Osteoblast (primary cell): ENCODE results near the gene CSPG4. TPM values are rescaled to one million over a fixed set of nuclear protein-coding genes. Genes with fewer than 3 reads are reported as not detected.
A peak's percentile ranks its signal among the peaks of the same experiment; 100 is the strongest.
"Not testable (repeated sequence)": the region's sequence is repeated elsewhere in the genome, so short reads cannot be mapped to it uniquely, and the experiment has no call there.

Experiments
- DNase-seq: peaks from one replicate; pipeline ENCODE4 v3.0.0; 2011; ENCODE audit warnings: low spot score, mixed read lengths; ENCODE audit not compliant: insufficient read length; ENCODE audit errors: missing footprints
- H2AFZ ChIP-seq: 2 replicates; pipeline ENCODE4 v1.6.0; 2011; ENCODE audit warnings: mild to moderate bottlenecking, low read length
- H3K27ac ChIP-seq: 2 replicates; pipeline ENCODE4 v1.5.1; 2011; ENCODE audit warnings: mild to moderate bottlenecking, low read depth, low read length, moderate library complexity
- H3K27me3 ChIP-seq: 2 replicates; pipeline ENCODE4 v1.6.0; 2012; ENCODE audit warnings: mild to moderate bottlenecking, control low read depth, inconsistent platforms, low read length, moderate library complexity; ENCODE audit not compliant: insufficient read depth
- H3K36me3 ChIP-seq: 2 replicates; pipeline ENCODE4 v1.5.1; 2011; ENCODE audit warnings: mild to moderate bottlenecking, low read length, control low read depth, moderate library complexity; ENCODE audit not compliant: insufficient read depth
- H3K4me1 ChIP-seq: 2 replicates; pipeline ENCODE4 v1.5.1; 2011; ENCODE audit warnings: mild to moderate bottlenecking, low read length, control low read depth, moderate library complexity; ENCODE audit not compliant: insufficient read depth
- H3K4me2 ChIP-seq: 2 replicates; pipeline ENCODE4 v1.6.0; 2011; ENCODE audit warnings: mild to moderate bottlenecking, low read length; ENCODE audit not compliant: insufficient read depth
- H3K4me3 ChIP-seq: fragments of 200-600 bp; sonication (generic); 3 replicates; pipeline ENCODE4 v1.5.1; 2012; ENCODE audit warnings: mild to moderate bottlenecking, low read length, inconsistent platforms; ENCODE audit not compliant: insufficient read depth
- H3K79me2 ChIP-seq: 2 replicates; pipeline ENCODE4 v1.6.0; 2012; ENCODE audit warnings: mild to moderate bottlenecking, low read length, control low read depth, inconsistent platforms; ENCODE audit not compliant: insufficient read depth
- H3K9me3 ChIP-seq: 2 replicates; pipeline ENCODE4 v1.5.1; 2011; ENCODE audit warnings: low read depth, low read length, control low read depth
- H4K20me1 ChIP-seq: 2 replicates; pipeline ENCODE4 v1.6.0; 2012; ENCODE audit warnings: mild to moderate bottlenecking, low read length, control low read depth; ENCODE audit not compliant: insufficient read depth
- total RNA-seq: library from RNA; depleted of rRNA; stranded (reverse); fragments of >200 nt; gene quantifications from 2 replicates; pipeline ENCODE4 v1.2.3, GENCODE V29; 2012
- TF ChIP-seq, protein P1 (sequence below): IDR thresholded peaks from 2 replicates; pipeline ENCODE4 v1.5.1; 2011; ENCODE audit warnings: mild to moderate bottlenecking, low read depth, low read length, moderate library complexity; ENCODE audit errors: extremely low read depth

CSPG4 gene
- total RNA-seq, 1 donor, result 20.3 TPM

DNA sequence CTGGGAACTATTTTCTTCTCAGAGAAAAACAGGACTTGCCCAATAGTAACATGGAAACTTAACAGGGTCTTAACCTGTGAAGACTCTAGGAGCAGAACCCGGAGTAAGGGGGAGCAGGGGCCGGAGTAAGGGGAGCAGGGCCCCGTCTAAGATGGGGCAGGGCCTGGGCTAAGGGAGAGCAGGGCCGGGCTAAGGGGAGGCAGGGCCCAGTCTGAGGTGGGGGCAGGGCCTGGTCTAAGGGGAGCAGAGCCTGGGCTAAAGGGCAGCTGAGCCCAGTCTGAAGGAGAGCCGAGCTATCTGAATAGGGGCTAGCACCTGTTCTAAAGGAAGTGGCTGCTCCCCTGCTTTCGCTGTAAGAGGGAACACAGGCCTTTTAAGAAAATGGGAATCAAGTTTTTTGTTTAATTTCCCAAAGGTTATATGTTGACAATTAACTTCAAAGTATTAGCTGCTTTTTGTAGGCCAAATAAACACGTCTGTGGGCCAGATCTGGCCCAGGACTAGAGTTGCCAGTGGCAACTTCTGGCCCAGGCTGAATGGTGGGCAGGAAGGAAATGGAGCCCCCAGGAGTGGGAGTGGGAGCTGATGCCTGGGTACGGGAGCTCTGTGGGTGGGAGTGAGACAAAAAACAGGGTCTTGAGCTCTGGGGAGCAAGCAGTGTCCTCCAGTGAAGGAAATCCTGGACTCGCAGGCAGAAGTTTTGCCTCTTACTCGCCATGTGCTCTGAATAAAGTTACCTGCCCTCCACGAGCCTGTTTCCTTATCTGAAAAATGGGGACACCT lies 32.5 kb downstream of the CSPG4 start:
- H2AFZ ChIP-seq, result no peak overlapping the region

DNA sequence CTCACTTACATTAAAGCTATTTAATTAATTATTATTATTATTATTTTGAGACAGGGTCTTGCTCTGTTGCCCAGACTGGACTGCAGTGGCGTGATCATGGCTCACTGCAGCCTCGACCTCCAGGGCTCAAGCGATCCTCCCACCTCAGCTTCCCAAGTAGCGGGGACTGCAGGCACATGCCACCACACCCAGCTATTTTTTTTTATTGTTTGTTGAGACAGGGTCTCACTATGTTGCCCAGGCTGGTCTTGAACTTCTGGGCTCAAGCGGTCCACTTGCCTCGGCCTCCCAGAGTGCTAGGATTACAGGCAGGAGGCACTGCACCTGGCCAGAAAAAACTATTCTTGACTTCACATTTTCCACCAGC lies 34.3 kb downstream of the CSPG4 start:
- not testable (repeated sequence) for H3K36me3 ChIP-seq, H3K4me3 ChIP-seq, H3K9me3 ChIP-seq, H3K4me2 ChIP-seq, H3K27ac ChIP-seq, H3K27me3 ChIP-seq, H3K79me2 ChIP-seq, DNase-seq, H4K20me1 ChIP-seq, H2AFZ ChIP-seq
- peaks cover 13% of the 10 kb centered on the region for H3K4me1 ChIP-seq

More for the DNA sequence above, 32.5 kb downstream of the CSPG4 start:
- no peak overlapping the region for H3K4me2 ChIP-seq
- DNase-seq, result peak; percentile 80
- H3K4me3 ChIP-seq, result no peak overlapping the region
- H3K27ac ChIP-seq, result no peak overlapping the region
- no peaks in the 10 kb centered on the region for H3K4me1 ChIP-seq
- no peaks in the 10 kb centered on the region for H3K27me3 ChIP-seq
- no peaks in the 10 kb centered on the region for H4K20me1 ChIP-seq
- no peaks in the 10 kb centered on the region for H3K36me3 ChIP-seq
- no peaks in the 10 kb centered on the region for H3K9me3 ChIP-seq
- H3K79me2 ChIP-seq, result peaks cover 3% of the 10 kb centered on the region
- TF ChIP-seq, protein P1, sequence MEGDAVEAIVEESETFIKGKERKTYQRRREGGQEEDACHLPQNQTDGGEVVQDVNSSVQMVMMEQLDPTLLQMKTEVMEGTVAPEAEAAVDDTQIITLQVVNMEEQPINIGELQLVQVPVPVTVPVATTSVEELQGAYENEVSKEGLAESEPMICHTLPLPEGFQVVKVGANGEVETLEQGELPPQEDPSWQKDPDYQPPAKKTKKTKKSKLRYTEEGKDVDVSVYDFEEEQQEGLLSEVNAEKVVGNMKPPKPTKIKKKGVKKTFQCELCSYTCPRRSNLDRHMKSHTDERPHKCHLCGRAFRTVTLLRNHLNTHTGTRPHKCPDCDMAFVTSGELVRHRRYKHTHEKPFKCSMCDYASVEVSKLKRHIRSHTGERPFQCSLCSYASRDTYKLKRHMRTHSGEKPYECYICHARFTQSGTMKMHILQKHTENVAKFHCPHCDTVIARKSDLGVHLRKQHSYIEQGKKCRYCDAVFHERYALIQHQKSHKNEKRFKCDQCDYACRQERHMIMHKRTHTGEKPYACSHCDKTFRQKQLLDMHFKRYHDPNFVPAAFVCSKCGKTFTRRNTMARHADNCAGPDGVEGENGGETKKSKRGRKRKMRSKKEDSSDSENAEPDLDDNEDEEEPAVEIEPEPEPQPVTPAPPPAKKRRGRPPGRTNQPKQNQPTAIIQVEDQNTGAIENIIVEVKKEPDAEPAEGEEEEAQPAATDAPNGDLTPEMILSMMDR, result no peak

DNA sequence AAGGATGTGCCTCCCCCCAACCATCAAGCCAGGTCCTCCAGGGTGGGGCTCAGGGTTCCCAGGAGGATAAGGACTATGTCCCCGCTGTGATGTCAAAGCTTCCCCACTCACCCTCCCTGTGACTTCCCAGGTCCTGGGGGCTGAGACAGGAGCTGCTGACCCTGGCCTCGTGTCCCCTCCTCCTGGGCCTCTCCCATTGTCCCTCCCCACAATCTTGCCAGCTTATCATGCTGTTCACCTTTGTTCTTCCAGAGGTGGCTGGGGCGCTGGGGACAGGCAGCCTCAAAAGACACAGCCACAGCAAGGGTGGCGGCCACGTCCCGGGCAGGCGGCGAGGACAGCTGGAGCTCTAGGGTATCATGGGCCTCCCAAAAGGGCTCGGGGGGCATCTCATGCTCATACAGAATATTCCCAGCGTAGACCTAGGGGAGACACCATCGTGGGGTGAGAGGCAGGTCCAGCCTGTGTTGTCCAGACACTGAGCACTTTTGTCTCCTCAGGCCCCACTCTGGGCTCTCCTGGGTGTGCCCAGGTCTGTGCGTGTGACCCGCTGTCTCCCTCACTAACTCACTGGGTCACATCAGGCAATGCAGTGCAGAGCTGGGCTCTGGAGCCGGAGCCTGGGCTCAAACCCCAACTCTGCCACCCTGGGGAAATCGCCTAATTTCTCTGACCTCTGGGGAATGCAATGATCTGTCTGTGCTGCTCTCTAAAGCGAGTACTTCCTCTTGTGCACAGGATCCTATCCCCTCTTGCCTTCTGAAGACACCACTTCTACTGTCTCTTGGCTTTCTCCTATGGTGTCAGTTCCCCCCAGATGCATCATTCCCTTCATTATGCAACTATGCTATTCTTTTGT lies 35.0 kb downstream of the CSPG4 start:
- Histone ChIP-seq H3K9me3 (no peaks in the 10 kb centered on the region), H2AFZ (no peak overlapping the region), H4K20me1 (no peaks in the 10 kb centered on the region), H3K27ac (no peak overlapping the region), H3K4me2 (no peak overlapping the region), H3K4me1 (peaks cover 19% of the 10 kb centered on the region), H3K79me2 (no peaks in the 10 kb centered on the region), H3K4me3 (no peak overlapping the region), H3K36me3 (no peaks in the 10 kb centered on the region), H3K27me3 (no peaks in the 10 kb centered on the region)
- TF ChIP-seq, protein P1, result no peak
- peak; percentile 67 for DNase-seq

DNA sequence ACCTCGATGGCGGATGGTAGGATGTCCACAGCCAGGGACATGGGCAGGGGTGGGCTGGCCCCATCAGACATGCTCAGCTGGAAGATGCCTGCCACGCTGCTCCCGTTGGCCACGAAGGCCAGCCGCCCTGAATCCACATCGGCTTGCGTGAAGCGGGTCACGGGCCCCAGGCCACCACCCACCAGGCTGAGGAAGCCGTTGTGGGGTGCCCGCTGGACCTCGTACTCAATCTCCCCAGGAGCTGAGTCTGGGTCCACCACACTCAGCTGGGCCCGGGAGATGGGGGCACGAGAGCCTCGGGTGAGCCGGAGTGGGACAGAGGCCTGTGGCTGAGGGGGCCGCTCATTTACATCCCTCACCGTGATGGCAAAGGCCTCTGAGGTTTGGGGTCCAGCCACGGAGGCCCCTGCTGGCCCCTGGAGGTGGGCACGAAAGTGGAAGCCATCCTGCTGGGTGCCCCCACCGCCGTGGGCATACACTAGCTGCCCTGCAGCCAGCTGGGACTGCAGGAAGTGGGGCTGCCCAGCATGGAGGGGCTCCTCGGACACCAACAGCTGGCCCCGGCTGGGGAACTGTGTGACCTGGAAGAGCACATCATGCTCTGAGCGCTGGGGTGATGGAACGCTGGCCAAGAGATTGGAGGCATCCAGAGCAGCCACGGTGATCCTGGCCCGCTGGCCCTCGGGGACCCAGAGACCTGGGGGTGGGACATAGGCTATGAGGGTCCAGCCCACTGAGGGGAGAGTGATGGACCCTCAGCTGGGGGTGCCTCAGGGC lies 35.8 kb downstream of the CSPG4 start:
- H3K4me3 ChIP-seq, result no peak overlapping the region
- H3K4me1 ChIP-seq, result peaks cover 27% of the 10 kb centered on the region
- no peak overlapping the region for H3K27ac ChIP-seq
- TF ChIP-seq, protein P1, result no peak
- no peak for DNase-seq
- no peaks in the 10 kb centered on the region for H4K20me1 ChIP-seq
- H3K27me3 ChIP-seq, result no peaks in the 10 kb centered on the region
- H2AFZ ChIP-seq, result no peak overlapping the region
- no peaks in the 10 kb centered on the region for H3K79me2 ChIP-seq
- H3K36me3 ChIP-seq, result no peaks in the 10 kb centered on the region
- no peaks in the 10 kb centered on the region for H3K9me3 ChIP-seq
- no peak overlapping the region for H3K4me2 ChIP-seq
